Activated gamma-delta T cell treated with Interleukin-2 at 50 U/mL for 16 hours (primary cell): ENCODE measurements around the gene FPR3.
"Not testable (repeated sequence)": the region's sequence is repeated elsewhere in the genome, so short reads cannot be mapped to it uniquely, and the experiment has no call there.

Experiments
- DNase-seq: peaks from one replicate; pipeline ENCODE4 v3.0.0-alpha.2; 2020

The FPR3 gene

DNA sequence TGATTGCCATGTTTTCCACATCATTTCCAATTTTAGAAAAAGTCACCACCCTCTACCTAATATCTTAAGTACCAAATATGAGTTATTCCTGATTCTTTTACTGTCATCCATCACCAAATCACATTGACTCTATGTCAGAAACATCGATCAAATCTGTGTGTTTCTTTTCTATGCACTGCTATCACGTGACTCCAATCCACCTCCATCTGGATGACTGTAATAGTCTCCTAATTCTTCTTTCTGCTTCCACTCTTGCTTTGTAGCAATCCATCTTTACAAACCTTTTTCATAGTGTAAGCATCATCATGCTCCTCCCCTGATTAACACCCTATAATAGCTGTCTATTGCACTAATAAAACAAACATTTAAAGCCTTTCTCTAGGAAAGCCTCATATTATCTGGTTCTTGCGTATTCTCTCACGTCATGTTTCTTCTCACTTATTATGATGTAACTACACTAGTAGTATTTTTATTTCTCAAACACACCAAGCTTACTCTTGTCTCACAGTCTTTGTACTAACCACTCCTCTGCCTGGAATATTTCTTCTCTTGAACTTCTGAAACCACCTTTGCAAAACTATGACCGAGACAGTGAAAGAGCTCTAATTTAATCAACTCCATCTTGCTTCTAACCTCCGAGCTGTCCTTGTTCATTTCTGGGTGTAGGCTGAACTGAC, 10.7 kb upstream of the FPR3 start:
- DNase-seq: no peak

DNA sequence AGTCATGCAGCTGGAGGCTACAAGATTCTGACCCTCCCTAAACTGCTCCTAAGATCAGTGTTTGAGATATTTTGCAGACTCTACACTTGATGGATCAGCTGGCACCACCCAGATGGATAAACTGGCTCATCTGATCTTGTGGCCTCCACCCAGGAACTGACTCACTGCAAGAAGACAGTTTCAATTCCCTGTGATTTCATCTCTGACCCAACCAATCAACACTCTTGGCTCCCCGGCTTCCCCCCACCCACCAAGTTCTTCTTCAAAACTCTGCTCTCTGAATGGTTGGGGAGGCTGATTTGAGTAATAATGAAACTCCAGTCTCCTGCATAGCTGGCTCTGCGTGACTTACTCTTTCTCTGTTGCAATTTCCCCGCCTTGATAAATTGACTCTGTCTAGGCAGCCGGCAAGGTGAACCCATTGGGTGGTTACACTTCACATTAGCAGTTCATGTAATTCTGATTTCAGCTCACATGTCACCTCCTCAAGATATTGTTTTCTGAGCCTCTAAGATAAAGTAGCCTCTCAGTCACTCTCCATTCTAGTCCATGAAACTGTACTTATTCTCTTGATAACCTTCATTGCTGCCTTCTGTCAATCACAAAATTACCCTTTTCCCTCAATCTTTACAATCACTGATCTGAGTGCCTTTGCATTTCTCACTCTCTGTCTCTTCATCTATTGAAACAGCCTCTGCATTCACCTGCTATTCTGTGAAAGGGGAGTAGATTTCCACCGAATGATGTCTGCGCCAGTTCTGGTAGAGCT, 9.9 kb upstream of the FPR3 start:
- DNase-seq: no peak

DNA sequence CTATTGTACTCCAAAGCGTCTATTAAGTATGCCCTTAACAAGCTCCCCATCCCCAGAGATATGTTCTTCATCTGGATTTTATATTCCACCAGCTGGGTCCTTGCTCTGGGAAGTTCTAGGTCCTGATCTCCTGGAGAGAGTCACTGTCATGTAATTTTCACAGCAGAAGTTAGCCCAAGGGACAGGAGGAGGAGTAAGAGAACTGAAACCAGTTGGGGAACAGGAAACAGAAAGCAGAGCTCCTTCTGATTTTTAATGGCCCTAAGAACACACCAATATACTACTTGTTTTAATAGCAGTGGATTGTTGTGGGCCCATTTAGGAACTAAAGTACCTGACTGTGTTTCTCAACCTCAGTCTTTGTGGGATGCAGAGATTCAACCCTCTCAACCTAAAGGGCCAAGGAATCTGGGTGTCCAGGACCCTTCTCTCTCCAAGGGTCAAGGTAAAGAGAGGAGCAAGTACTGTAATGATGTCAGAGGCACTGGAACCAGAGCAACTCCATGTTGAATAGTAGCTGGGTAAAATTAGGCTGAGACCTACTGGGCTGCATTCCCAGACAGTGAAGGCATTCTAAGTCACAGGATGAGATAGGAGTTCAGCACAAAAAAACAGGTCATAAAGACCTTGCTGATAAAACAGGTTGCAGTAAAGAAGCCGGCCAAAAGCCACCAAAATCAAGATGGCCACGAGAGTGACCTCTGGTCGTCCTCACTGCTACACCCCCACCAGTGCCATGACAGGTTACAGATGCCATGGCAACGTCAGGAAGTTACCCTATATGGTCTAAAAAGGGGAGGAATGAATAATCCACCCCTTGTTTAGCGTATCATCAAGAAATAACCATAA, 8.1 kb upstream of the FPR3 start:
- no peak for DNase-seq

DNA sequence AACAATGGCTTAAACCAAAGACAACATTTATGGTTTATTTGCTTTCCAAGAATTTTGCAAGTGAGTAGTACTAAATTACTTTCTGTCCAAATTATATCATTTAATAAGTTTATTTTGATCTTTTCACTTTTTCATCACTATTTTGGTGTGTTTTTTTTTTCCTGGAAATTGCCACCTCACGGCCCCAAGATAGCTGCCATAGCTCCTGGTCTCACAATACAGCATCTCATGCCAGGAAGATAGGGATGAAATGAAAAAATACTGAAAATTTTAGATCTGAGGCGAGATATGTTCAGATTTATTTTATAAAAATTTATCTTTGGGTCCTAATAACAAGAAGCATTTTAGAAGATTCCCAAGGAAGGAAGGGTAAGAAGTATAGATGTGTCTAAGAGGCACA, 6.9 kb upstream of the FPR3 start:
- DNase-seq: no peak

DNA sequence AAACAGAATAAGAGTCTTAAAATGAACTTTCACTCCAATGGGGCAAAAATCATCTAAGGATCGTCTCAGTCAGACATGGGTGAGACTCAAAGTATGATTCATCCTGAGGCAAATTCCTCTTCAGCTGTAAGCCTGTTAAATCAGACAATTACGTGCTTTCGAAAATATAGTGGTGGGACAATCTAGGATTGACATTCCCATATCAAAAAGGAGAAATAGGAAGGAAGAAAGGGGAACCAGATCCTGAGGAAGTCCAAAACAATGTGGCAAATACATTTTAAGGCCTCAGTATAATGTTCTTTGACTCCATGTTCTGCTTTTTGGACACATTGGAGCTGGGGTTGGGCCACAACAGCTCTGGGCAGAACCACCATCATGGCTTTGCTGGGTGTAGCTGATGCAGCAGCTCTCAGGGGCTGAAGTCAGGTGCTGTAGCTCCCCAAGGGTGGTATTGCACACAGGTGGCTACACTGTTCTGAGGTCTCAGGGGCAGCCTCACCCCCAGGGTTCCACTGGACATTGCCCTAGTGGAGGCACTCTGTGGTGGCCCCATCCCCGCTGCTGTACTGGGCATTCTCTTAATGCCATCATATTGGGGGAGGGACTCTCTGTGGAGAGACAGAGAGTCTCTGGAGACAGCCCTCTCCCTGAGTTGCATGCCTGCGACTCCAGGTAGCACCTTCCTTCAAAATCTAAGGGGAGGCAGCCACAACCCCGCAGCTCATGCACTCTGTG, 5.7 kb upstream of the FPR3 start:
- no peak for DNase-seq

DNA sequence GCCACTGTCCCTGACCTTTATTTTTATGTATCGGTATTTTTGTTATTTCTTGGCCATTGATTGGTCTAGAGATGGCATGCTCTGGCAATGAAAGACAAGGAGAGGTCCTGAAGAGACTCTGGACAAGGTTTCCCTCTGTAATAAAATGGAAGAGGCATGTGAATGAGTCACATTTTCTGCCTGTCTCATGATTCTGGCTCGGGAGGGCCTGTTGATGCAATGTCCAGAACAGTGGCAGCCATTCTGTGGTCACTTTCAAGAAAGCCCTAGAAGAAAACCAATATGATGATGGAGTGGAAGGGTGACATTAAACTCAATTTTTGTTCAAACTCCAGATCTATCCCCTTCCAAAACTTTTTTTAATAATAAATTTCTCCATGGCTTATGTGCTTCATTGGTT, 2.0 kb upstream of the FPR3 start:
- no peak for DNase-seq

DNA sequence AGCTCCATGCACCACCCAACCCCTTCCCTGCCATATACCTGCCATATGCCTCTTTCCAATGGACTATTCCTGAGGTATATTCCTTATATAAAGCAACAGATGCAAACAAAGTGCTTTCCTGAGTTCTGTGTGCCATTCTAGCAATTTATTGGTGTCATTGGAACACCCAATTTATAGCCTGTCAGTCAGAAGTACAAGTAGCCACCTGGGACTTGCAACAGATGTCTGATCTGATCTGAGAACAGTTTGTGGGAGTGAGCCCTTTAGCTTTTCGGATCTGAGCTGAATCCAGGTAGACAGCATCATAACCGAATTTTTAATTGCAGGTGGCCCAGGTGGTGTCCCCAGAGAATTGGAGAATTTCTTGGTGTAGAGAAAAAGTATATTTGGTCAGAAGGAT, 963 bp upstream of the FPR3 start:
- DNase-seq: no peak

DNA sequence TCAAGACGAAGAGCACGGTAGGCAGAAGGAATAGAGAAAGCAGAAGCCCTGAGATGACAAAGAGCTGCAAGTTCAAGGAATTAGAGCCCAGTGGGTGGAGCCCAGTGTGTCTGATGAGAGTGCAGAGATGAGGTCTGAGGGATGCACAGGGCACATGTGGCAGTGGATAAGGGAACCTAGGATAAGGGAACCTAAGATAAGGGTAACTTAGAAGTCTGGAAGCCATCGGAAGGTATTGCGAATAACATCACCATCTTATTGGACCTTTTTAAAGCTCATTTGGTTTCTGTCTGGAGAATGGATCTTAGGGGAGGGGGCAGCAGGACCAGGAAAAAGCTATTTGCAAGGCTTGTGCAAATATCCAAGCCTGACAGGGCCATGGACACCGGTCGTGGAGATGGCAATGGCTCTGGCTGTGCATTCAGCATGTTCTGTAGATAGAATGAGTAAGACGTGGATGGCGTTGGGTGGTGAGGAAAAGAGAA, 1.3 kb downstream of the FPR3 start:
- DNase-seq: no peak

DNA sequence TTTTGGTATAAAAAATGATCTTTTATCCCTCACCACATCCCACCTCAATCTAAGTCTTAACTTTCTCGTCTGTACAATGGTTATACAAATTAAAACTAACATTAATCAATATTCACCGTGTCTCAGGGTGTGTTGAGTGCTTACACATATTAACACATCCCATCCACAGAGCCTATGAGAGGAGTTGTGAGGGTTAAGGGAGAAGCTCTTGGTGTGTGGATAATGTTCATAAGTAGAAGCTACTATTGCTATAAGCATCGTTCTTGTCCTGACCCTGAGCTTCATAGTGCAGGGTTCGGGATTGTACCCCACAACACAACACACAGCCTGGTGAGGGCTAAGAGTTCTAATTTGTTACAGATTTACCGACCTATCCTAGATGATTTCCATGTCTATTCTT, 2.5 kb downstream of the FPR3 start:
- DNase-seq: no peak

DNA sequence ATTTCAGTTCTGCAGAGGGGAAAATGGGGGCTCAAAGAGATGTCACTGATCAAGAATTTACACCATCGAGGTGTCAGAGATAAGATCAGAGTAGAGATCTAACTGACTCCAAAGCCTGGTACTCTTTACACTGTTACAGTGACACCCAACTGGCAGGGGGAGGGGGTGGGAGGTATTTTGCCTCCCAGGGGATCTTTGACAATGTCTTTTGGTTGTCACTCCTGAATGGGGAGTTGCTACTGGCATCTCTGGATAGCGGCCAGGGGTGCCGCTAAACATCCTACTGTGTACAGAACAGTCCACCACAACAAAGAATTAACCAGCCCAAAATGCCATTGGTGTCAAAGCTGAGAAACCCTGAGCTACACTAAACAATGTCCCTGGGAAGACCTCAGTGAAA, 3.1 kb downstream of the FPR3 start:
- DNase-seq: no peak

DNA sequence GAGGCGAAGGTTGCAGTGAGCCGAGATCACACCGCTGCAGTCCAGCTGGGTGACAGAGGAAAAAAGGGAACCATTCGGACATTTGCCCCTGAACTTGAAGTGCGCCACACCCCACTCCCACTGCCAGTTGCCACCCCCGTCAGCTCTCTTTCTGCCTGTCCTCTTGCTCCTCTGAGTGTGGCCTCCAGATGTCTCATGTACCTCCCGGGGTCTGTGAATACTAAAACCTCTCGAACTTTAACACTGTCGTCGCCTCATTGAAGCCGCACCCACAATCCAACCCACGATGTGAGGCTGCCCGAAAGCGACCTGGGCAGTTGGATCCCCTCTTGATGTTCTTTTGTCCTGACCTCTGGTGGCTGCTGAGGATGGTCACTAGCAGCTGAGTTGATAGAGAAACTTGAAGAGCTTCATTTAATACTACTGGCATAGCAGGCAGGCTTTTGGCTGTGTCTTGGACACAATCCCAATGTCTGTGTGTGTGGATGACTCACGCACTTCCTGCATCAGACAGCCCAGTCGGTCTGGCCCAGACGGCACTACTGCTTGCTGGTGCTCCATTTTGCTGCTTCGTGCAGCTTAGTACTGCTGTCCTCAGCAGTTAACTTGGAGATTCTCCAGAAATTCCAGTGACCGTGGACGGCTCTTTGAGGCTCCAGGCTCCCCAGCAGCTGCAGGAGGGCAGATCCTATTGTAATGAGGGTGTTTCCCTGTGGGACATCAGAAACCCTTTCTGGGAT, 4.2 kb downstream of the FPR3 start:
- DNase-seq: no peak

DNA sequence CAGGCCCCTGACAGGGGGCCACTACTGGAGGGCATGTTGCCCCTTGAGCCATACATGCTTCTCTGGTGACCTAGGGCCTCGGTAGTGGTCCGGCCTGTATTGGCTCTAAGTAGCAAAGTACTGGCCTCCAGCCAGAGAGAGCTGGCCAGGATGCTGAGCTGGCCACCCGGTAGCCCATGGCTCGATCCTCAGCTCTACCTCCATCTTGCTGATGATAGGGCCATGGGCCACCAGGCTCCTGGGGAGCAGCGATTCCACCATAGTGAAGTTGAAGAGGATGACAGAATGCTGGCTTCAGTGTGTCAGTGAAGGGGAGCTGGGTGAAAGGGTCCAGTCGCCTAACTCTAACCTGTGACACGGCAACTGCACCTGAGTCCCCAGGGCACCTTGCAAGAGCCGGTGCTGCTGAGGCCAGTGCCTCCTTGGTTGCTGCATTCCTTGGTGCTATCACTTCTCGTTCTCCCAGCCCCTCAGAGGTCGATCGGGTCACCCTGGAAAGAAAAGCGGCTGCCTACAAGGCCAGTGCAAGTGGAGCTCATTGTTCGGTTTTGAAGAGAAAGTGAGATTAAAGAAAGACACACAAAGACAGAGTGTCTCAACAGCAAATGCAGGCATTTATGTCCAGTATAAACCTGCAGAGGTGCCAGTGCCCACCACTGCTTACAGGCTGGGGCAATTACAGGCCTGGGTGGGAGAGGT, 5.0 kb downstream of the FPR3 start:
- DNase-seq: no peak

DNA sequence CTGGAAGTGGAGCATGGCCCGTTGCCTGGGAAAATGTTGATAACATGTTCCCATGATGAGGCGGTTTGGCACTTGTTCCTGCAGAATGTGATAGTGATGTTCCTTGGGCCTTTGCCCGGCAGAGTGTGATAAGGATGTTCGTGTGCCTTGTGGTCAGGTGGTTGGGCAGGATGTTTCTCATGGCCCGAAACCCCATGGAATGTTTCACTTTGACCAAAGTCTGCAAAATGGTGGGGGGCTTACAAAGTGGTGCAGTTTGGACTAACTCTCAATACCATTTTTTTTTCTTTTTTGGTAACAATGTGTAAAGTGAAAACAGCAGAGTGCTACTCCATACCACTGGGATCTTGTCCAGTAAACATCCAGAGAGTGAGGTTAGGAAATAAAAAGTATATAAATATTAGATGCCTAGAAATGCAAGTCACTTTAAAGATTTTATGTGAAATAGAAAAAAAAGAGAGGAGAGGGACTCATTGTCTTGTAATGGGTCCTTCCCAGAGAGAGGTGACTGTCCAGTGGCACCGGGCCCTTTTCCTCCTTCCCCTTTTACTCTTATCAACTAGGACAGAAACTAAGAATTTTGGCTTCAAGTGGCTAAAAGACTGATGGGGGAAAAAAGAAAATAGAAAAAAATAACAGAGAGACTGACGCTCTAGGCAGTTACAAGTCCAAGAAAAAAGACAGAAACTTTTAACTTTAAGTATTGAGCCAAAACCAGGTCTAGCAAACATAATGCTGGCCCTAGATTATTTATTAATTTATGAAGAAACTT, 5.7 kb downstream of the FPR3 start:
- no peak for DNase-seq

DNA sequence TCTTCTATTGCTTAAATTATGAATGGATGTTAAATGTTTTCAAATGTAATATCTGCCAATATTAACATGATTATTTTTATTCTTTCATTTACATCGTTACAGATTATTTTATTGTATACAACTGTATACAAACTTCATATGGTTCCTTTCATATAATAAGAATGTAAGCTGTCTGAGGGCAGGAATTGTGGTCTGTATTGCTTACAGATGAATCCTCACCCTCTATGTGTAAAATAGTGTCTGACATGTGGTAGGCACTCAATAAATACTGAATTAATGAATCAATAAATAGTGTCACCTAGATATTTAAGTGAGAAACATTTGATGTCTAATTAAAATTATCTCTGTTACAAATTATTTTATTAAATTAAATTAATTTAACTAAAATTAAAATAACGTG, 7.8 kb downstream of the FPR3 start:
- DNase-seq: no peak

DNA sequence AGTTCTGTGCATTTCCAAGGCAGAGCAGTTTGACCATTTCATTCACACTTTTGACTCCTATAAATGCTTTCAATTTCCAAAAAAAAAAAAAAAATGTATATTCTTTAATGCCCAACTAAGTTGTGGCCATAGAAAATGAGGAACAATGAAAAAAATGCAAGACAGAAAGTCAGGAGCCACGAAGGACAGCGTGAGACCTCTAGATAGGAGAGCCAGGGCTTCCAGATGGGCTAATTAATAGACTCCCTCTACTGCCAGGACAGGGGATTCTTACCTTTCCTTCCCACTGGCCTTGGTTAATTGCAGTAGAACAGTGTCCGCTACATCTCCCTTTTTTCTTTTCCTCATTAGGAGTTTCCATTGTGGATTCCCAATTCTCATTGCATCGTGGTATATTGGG, 8.6 kb downstream of the FPR3 start:
- DNase-seq: no peak

DNA sequence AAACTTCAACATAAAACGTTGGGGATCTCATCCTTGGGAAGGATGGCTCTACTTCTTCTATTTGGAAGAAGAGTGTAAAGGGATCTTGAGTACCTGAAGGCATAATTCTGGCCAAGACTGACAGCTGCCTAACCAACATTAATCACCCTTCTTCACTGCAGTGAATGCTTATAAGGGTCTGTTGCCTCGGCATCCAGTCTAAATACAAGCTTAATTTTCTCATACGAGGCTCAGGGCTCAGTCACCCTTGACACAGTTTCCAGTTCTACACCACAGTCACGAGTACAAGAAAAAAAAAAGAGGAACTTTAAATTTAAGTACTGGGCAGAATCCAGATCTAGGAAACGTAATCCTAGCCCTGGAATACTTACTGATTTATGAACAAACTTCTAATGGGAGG, 9.0 kb downstream of the FPR3 start:
- no peak for DNase-seq

DNA sequence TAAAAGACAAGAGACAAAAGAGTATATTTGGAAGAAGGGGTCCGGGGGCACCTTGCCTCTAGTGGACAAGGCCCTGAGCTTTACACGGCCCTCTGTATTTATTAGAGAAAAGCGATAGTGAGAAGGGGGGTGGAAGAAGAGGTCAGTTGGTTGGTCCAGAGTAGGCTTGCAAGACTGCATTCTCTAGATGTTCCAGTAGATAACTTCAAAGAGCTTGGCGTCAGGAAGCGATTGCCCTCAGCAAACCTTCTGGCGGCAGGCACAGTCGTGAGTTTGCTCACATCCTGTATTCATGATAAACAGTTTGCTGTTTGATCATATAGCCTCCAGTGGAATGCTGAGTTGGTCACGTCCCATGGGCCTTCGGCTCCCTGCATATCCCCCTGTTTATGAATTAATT, 9.8 kb downstream of the FPR3 start:
- DNase-seq: not testable (repeated sequence)

DNA sequence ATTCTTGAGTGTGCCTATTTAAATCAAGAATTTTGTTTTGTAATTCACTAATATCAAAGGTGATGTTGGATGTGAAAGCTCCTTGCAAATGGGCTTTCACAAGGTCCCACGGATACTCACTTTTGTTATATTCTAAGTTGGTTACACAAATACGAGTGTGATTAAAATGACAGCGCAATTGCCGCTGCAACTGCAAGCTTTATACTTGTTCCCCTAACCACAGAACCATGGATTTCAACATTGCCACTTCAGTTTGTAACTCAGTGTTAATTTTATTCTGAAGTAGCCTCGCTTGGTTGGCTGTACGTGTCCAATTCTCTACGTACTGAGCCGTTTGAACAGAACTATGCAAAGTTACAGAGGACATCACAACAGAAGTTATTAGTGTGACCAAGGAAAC, 10.4 kb downstream of the FPR3 start:
- DNase-seq: not testable (repeated sequence)

DNA sequence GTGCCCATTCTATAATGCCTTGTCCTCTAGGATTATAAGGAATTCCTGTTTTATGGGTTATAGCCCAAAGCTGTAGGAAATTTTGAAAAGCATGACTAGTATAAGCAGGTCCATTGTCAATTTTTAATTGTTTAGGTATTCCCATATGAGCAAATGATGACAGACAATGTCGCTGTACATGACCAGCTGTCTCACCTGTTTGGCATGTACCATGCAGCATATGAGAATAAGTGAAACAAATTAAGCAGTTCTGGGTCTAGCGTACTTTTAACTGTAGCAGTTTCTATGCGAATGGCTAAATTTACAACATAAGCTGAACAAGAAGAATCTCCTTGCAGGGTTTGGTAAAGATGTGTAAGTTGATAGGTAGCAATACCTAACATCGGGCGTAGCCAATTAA, 11.6 kb downstream of the FPR3 start:
- not testable (repeated sequence) for DNase-seq

DNA sequence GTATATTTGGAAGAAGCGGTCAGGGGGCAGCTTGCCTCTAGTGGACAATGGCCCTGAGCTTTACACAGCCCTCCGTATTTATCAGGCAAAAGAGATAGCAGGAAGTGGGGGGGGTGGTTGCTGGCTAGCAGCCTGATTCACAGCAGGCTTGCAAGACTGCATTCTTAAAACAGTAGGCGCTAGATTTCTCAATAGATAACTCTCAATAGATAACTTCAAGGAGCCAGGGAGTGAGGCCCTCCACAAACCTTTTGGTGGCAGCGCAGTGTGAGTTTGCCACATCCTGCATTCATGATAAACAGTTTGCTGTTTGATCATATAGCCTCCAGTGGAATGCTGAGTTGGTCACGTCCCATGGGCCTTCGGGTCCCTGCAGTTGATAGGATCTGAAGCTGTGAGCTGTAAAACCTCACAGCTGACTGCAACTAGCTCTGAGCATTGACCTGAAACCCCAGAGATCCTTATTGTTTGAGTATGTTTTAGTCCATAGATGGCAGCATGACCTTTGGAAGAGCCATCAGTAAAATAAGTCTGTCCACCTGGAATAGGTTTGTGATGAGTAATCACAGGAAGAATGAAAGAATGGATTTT, 12.2 kb downstream of the FPR3 start:
- peak; percentile 4 for DNase-seq
